HTERT RPE-1 (cell line): ENCODE data around the gene CORO1C.

ENCODE experiments used
- in situ Hi-C: fragments of 300-500 bp; cut with MboI; formaldehyde crosslinking; loops from 4 replicates; pipeline ENCODE4 v1.14.3; 2020; ENCODE audit warnings: low sequenced_read_pairs

CORO1C gene

GRCh38 chr12:108605690-108606406 lies 125.5 kb downstream of the CORO1C start:
- in situ Hi-C loops: no loop called here

GRCh38 chr12:108605000-108605689 lies 126.2 kb downstream of the CORO1C start:
- in situ Hi-C loops: no loop called here

GRCh38 chr12:108604208-108604941 lies 126.9 kb downstream of the CORO1C start:
- in situ Hi-C loops: no loop called here

DNA sequence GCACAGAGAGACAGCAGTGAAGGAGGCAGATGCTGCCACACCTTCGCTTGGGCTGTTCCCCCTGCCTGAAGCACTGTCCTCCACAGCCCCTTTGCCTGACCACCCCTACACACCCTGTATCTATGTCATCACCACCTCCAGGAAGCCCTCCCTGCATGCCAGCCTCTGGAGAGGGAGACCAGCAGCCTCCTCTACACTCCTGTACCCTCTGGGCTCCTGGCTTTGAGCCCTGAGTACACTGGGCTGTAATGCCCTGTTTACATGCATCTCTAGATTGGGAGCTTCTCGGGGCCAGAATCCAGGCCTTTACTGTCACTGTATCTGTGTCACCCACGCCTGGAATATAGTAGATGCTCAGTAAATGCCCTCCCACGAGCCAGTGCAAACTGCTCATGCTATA lies 127.6 kb downstream of the CORO1C start:
- in situ Hi-C loops: no loop called here

DNA sequence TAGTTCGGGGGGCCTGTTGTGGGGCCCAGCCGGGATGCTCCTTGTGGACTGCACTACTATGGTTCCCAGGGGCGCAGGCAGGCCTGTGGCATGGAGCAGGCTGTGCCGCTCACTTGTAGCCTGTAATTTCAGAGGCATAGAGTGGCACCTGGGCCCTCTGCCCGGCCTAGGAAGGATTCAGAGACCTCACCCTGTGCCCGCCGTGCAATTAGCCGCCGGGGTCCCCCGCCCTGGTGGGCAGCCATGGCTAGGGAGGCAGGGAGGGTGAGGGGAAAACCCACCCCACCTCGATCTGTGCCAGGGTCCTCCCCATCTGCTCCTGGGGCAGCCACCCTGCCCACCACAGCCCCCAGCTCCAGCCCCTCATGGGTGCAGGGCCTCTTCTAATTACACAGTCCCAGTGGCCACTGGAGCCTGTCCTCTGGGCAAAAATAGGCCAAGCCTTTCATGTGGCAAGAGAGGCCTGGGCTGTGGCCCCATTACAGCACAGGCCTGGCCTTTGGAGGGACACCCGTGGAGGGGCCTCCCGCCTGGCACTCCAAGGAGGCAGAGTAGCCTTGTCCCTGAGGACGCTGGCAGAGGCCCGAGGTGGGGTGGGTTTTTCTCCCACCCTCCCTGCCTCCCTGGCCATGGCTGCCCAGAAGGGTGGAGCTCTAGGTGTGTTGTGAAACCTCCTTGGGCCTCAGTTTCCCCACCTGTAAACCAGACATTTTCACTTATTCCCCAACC lies 128.2 kb downstream of the CORO1C start:
- in situ Hi-C loops: no loop called here

DNA sequence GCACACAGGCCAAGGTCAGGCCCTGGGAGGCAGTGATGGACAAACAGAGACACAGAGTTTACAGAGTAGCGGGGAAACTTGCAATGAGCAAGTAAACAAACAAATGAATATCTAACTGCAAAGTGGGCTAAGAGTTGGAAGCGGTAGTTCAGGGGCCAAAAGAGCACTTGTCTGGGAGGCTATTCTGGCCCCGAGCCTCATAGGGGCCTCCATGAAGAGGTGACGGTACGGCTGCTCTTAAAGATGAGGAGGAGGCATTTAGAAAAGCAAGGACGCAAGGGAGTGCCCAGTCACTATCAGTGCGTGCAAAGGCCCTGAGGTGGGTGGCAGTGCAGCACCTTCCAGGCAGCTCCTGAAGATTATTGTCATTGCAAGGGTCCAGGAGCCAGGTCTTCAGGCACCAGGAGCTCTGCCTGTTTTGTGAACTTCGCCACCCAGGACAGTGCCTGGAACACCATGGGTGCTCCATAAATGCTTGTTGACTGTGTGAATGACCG lies 129.1 kb downstream of the CORO1C start:
- in situ Hi-C loops: no loop called here

GRCh38 chr12:108600702-108601007 lies 130.7 kb downstream of the CORO1C start:
- in situ Hi-C loops: no loop called here

- in situ Hi-C loops: no loop called here
Observed at GRCh38 chr12:108599948-108600701, 131.2 kb downstream of the CORO1C start.

GRCh38 chr12:108599541-108599940 lies 131.8 kb downstream of the CORO1C start:
- in situ Hi-C loops: no loop called here

GRCh38 chr12:108598553-108599250 lies 132.6 kb downstream of the CORO1C start:
- in situ Hi-C loops: no loop called here

DNA sequence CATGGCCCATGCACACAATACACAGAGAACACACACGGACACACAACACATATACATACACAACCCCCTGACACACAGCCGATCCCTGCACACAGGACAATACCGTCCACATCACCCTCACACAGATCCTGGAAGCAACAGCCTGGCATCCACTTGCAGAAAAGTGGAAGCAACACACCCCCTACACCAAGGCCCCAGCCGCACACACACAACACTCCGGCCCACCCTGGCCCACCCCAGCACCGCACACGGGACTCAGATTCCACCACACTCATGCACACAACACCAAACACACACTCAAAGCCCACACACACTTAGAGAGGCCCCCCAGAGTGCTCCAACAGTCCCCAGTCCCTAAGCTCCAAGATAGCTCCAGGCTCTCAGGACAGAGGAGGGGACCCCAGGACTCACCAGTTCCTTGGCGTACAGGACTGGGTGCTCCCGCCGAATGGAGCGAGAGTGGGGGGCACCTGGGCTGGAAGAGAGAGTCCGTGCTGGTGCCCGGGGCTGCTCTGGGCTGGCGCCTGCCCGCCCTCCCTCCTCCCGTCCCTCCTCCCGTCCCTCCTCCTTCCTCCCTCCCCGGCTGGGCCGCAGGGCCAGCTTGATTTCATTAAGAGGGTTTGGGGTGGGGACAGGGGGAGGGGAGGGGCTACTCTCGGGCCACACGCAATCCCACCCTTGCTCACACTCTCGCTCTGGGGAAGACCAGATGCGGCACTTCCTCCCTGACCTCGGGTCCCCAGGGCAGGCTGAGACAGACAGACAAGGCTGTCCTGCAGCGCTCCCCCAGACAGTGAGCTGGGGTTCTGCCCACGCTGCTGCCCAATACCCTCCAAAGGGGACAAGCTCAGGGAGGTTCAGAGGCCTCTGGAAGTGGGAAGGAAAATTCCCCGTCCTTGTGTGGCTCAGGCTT lies 133.5 kb downstream of the CORO1C start, which contains the start of gene TMEM119:
TSS of gene TMEM119 (minus strand) at position 526 of the 913 bp plus-strand sequence. CDS start 5,701 bp downstream, outside the sequence.
- in situ Hi-C loops: no loop called here

- in situ Hi-C loops: no loop called here
Observed at GRCh38 chr12:108596854-108597558, 134.3 kb downstream of the CORO1C start.

- in situ Hi-C loops: no loop called here
Observed at GRCh38 chr12:108595711-108596647, 135.3 kb downstream of the CORO1C start.
